Panc1 (cell line): Measurements from ENCODE around the gene B4GALT6.

Experiments used
- POLR2AphosphoS5 ChIP-seq: IDR thresholded peaks from 2 replicates; pipeline ENCODE4 v1.6.1; 2012; ENCODE audit warnings: mild to moderate bottlenecking, low read depth, low read length, moderate library complexity
- TF ChIP-seq, protein P1 (sequence below): fragments of 450-650 bp; IDR thresholded peaks from 2 replicates; pipeline ENCODE4 v1.5.1; 2017; ENCODE audit warnings: mild to moderate bottlenecking

DNA sequence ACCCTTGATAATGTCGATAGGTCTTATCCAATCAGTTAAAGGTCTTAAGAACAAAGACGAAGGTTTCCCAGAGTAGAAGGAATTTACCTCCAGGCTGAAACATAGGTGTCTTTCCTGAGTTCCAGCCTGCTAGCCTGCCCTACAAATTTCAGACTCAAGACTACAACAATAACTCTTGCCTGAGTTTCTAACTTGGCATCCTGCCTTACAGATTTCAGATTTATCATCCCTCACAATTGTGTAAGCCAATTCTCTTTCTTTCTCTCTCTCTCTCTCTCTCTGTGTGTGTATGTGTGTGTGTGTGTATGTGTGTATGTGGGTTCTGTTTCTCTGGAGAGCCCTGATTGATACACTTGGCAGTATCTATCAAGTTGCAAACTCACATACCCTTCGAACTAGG lies 37.2 kb upstream of the B4GALT6 start:
- TF ChIP-seq, protein P1, sequence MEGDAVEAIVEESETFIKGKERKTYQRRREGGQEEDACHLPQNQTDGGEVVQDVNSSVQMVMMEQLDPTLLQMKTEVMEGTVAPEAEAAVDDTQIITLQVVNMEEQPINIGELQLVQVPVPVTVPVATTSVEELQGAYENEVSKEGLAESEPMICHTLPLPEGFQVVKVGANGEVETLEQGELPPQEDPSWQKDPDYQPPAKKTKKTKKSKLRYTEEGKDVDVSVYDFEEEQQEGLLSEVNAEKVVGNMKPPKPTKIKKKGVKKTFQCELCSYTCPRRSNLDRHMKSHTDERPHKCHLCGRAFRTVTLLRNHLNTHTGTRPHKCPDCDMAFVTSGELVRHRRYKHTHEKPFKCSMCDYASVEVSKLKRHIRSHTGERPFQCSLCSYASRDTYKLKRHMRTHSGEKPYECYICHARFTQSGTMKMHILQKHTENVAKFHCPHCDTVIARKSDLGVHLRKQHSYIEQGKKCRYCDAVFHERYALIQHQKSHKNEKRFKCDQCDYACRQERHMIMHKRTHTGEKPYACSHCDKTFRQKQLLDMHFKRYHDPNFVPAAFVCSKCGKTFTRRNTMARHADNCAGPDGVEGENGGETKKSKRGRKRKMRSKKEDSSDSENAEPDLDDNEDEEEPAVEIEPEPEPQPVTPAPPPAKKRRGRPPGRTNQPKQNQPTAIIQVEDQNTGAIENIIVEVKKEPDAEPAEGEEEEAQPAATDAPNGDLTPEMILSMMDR: no peak
- no peak for TF ChIP-seq POLR2AphosphoS5
